Activated T-helper 1 cell treated with anti-CD3 and anti-CD28 coated beads, Interleukin-12 subunit alpha, Interleukin-12 subunit beta, Interleukin-2, Interleukin-4 antibody, amounts not matched to agents 30 ng/mL and 10 ng/mL and 1 ng/mL, durations not matched to agents 14 hours and 24 hours and 36 hours (primary cell): ENCODE data around the gene TMEM263. TPM values are rescaled to one million over a fixed set of nuclear protein-coding genes. Genes with fewer than 3 reads are reported as not detected.
A peak's percentile ranks its signal among the peaks of the same experiment; 100 is the strongest.
"Not testable (repeated sequence)": the region's sequence is repeated elsewhere in the genome, so short reads cannot be mapped to it uniquely, and the experiment has no call there.

ENCODE experiments used
- DNase-seq: peaks from one replicate; pipeline ENCODE4 v3.0.0; 2021; ENCODE audit warnings: low spot score
- H3K27ac Mint-ChIP-seq: one replicate; pipeline ENCODE4 v1.8.0; 2021; ENCODE audit warnings: mild to moderate bottlenecking, mixed read lengths
- H3K27me3 Mint-ChIP-seq: one replicate; pipeline ENCODE4 v1.8.0; 2022; ENCODE audit warnings: mild to moderate bottlenecking, moderate library complexity, mixed read lengths; ENCODE audit not compliant: insufficient read depth
- H3K36me3 Mint-ChIP-seq: one replicate; pipeline ENCODE4 v1.8.0; 2021; ENCODE audit warnings: low read depth, mixed read lengths
- H3K4me1 Mint-ChIP-seq: one replicate; pipeline ENCODE4 v1.8.0; 2021; ENCODE audit warnings: low read depth, mixed read lengths
- H3K4me3 Mint-ChIP-seq: one replicate; pipeline ENCODE4 v1.8.0; 2021; ENCODE audit warnings: mild to moderate bottlenecking, moderate library complexity, mixed read lengths
- H3K9me3 Mint-ChIP-seq: one replicate; pipeline ENCODE4 v1.8.0; 2021; ENCODE audit warnings: mixed read lengths
- intact Hi-C: fragments of 100-400 bp; cut with micrococcal nuclease; formaldehyde crosslinking; loops from one replicate; pipeline ENCODE4 v1.15.1; 2024
- total RNA-seq: library from RNA; stranded (reverse); gene quantifications from 2 replicates; pipeline ENCODE4 v1.2.3, GENCODE V29; 2022

The TMEM263 gene
- total RNA-seq, 1 donor from 2014 or later = 25.9 TPM

GRCh38 chr12:106919910-106920544 is 35.7 kb upstream of the TMEM263 start:
- no peaks in the 10 kb centered on the region for H3K9me3 Mint-ChIP-seq
- intact Hi-C loops = loop anchor here (1.0 to 5.0 kb wide), 11 partner anchors 37 to 693 kb away; partner anchors contain the start of genes CRY1, POLR3B, RFX4 and TCP11L2
- peaks cover 11% of the 10 kb centered on the region for H3K27me3 Mint-ChIP-seq
- peaks cover 9% of the 10 kb centered on the region for H3K4me1 Mint-ChIP-seq
- no peaks in the 10 kb centered on the region for H3K36me3 Mint-ChIP-seq
- DNase-seq = no peak
- H3K4me3 Mint-ChIP-seq = no peak overlapping the region
- H3K27ac Mint-ChIP-seq = no peak overlapping the region

- not testable (repeated sequence) for H3K4me1 Mint-ChIP-seq, H3K27ac Mint-ChIP-seq, H3K9me3 Mint-ChIP-seq, DNase-seq, H3K36me3 Mint-ChIP-seq, H3K4me3 Mint-ChIP-seq
- H3K27me3 Mint-ChIP-seq = peaks cover 11% of the 10 kb centered on the region
- intact Hi-C loops = loop anchor here (2.0 to 5.0 kb wide), 4 partner anchors 35 to 330 kb away; no protein-coding TSS in a partner anchor
Measured at GRCh38 chr12:106921976-106922375, 33.7 kb upstream of the TMEM263 start.

GRCh38 chr12:106923594-106923993 is 32.1 kb upstream of the TMEM263 start:
- H3K27me3 Mint-ChIP-seq = peaks cover 12% of the 10 kb centered on the region
- not testable (repeated sequence) for DNase-seq, H3K4me1 Mint-ChIP-seq, H3K4me3 Mint-ChIP-seq, H3K27ac Mint-ChIP-seq, H3K36me3 Mint-ChIP-seq, H3K9me3 Mint-ChIP-seq
- intact Hi-C loops = loop anchor here (5.0 kb wide), 2 partner anchors 81 to 331 kb away; no protein-coding TSS in a partner anchor

- H3K4me1 Mint-ChIP-seq = no peaks in the 10 kb centered on the region
- no peaks in the 10 kb centered on the region for H3K36me3 Mint-ChIP-seq
- H3K4me3 Mint-ChIP-seq = no peak overlapping the region
- intact Hi-C loops = loop anchor here (5.0 kb wide), 2 partner anchors 82 to 332 kb away; no protein-coding TSS in a partner anchor
- no peak overlapping the region for H3K27ac Mint-ChIP-seq
- no peaks in the 10 kb centered on the region for H3K9me3 Mint-ChIP-seq
- no peak for DNase-seq
- H3K27me3 Mint-ChIP-seq = peaks cover 13% of the 10 kb centered on the region
Measured at GRCh38 chr12:106924268-106924861, 31.3 kb upstream of the TMEM263 start.

GRCh38 chr12:106926657-106927056 is 29.1 kb upstream of the TMEM263 start:
- H3K4me1 Mint-ChIP-seq = no peaks in the 10 kb centered on the region
- intact Hi-C loops = no loop called here
- no peak for DNase-seq
- H3K27ac Mint-ChIP-seq = no peak overlapping the region
- H3K27me3 Mint-ChIP-seq = peaks cover 21% of the 10 kb centered on the region
- no peaks in the 10 kb centered on the region for H3K9me3 Mint-ChIP-seq
- H3K36me3 Mint-ChIP-seq = no peaks in the 10 kb centered on the region
- no peak overlapping the region for H3K4me3 Mint-ChIP-seq

- Mint-ChIP-seq H3K27me3 (peaks cover 23% of the 10 kb centered on the region), H3K4me1 (no peaks in the 10 kb centered on the region), H3K27ac (no peak overlapping the region), H3K9me3 (no peaks in the 10 kb centered on the region), H3K4me3 (no peak overlapping the region), H3K36me3 (no peaks in the 10 kb centered on the region)
- intact Hi-C loops = no loop called here
- no peak for DNase-seq
Measured at GRCh38 chr12:106934277-106934676, 21.4 kb upstream of the TMEM263 start.

GRCh38 chr12:106941481-106942156 is 14.1 kb upstream of the TMEM263 start:
- DNase-seq = no peak
- intact Hi-C loops = no loop called here
- Mint-ChIP-seq H3K9me3 (peaks cover 4% of the 10 kb centered on the region), H3K36me3 (no peaks in the 10 kb centered on the region), H3K4me1 (no peaks in the 10 kb centered on the region), H3K27me3 (peaks cover 15% of the 10 kb centered on the region), H3K4me3 (no peak overlapping the region), H3K27ac (no peak overlapping the region)

- Mint-ChIP-seq H3K36me3 (no peaks in the 10 kb centered on the region), H3K9me3 (peaks cover 14% of the 10 kb centered on the region), H3K4me3 (no peak overlapping the region), H3K27me3 (peaks cover 13% of the 10 kb centered on the region), H3K27ac (no peak overlapping the region), H3K4me1 (no peaks in the 10 kb centered on the region)
- intact Hi-C loops = no loop called here
- DNase-seq = no peak
Measured at GRCh38 chr12:106942775-106943174, 12.9 kb upstream of the TMEM263 start.

GRCh38 chr12:106945261-106945851 is 10.4 kb upstream of the TMEM263 start:
- H3K36me3 Mint-ChIP-seq = no peaks in the 10 kb centered on the region
- no peaks in the 10 kb centered on the region for H3K4me1 Mint-ChIP-seq
- DNase-seq = no peak
- peaks cover 38% of the 10 kb centered on the region for H3K9me3 Mint-ChIP-seq
- H3K27ac Mint-ChIP-seq = no peak overlapping the region
- no peak overlapping the region for H3K4me3 Mint-ChIP-seq
- intact Hi-C loops = no loop called here
- peaks cover 16% of the 10 kb centered on the region for H3K27me3 Mint-ChIP-seq

- Mint-ChIP-seq H3K4me3 (no peak overlapping the region), H3K27ac (no peak overlapping the region), H3K9me3 (peaks cover 43% of the 10 kb centered on the region), H3K36me3 (no peaks in the 10 kb centered on the region), H3K27me3 (peaks cover 12% of the 10 kb centered on the region), H3K4me1 (no peaks in the 10 kb centered on the region)
- intact Hi-C loops = no loop called here
- no peak for DNase-seq
Measured at GRCh38 chr12:106947461-106947860, 8.2 kb upstream of the TMEM263 start.

GRCh38 chr12:106950591-106950990 is 5.1 kb upstream of the TMEM263 start:
- intact Hi-C loops = no loop called here
- Mint-ChIP-seq H3K4me3 (no peak overlapping the region), H3K9me3 (peaks cover 38% of the 10 kb centered on the region)

GRCh38 chr12:106953352-106954250 is 2.1 kb upstream of the TMEM263 start:
- H3K27ac Mint-ChIP-seq = peak overlapping the region; percentile 41
- H3K27me3 Mint-ChIP-seq = peaks cover 7% of the 10 kb centered on the region
- DNase-seq = no peak
- H3K4me1 Mint-ChIP-seq = peaks cover 17% of the 10 kb centered on the region
- H3K4me3 Mint-ChIP-seq = no peak overlapping the region
- H3K36me3 Mint-ChIP-seq = peaks cover 3% of the 10 kb centered on the region
- intact Hi-C loops = loop anchor here (2.0 kb wide), 1 partner anchor 367 kb away; no protein-coding TSS in a partner anchor
- peaks cover 21% of the 10 kb centered on the region for H3K9me3 Mint-ChIP-seq

More at GRCh38 chr12:106950591-106950990, 5.1 kb upstream of the TMEM263 start:
- Mint-ChIP-seq H3K36me3 (no peaks in the 10 kb centered on the region), H3K27ac (no peak overlapping the region), H3K4me1 (no peaks in the 10 kb centered on the region), H3K27me3 (peaks cover 11% of the 10 kb centered on the region)
- no peak for DNase-seq
